ENCODE measurements around the gene NPTX1.

GRCh38 chr17:80482058-80482318 is 5.6 kb upstream of the NPTX1 start:
- TF ChIP-seq FOXA1 (IDR thresholded peaks at IDR 0.05) (no peak), SP1 (IDR thresholded peaks at IDR 0.05) (no peak), BHLHE40 (IDR thresholded peaks at IDR 0.05; ENCODE audit: borderline replicate concordance) (no peak), FOXK2 (IDR thresholded peaks at IDR 0.05) (no peak)

Data from HEK293T (cell line).